ENCODE results near the gene SUV39H1.

- TF ChIP-seq CTCF (IDR thresholded peaks at IDR 0.05) (no peak), POLR2A (IDR thresholded peaks at IDR 0.05) (no peak)
Observed at GRCh38 chrX:48754238-48754637, 57.7 kb downstream of the SUV39H1 start.

Data from suprapubic skin (tissue), 3 donors.